ENCODE results near the gene PMM2.
"Not testable (repeated sequence)": the region's sequence is repeated elsewhere in the genome, so short reads cannot be mapped to it uniquely, and the experiment has no call there.

GRCh38 chr16:8748944-8749343 is 48.7 kb upstream of the PMM2 start:
- TF ChIP-seq SP1 (IDR thresholded peaks at IDR 0.05; ENCODE audit: low read depth); CTCF (IDR thresholded peaks at IDR 0.05 in 2 of 3, conservative IDR thresholded peaks at IDR 0.05 in 1 of 3; ENCODE audit: borderline replicate concordance in 1 of 3, insufficient read depth in 1 of 3, low read depth in 2 of 3, low read length in 2 of 3); REST (IDR thresholded peaks at IDR 0.05; ENCODE audit: low read depth); POLR2A (IDR thresholded peaks at IDR 0.05; ENCODE audit: borderline replicate concordance, extremely low read depth, insufficient read depth, insufficient read length); SIN3A (IDR thresholded peaks at IDR 0.05; ENCODE audit: low read depth); EZH2phosphoT487 (IDR thresholded peaks at IDR 0.05; ENCODE audit: borderline replicate concordance); YY1 (IDR thresholded peaks at IDR 0.05; ENCODE audit: extremely low read depth, insufficient replicate concordance, low read depth, low read length); ATF3 (IDR thresholded peaks at IDR 0.05); TCF7L2 (IDR thresholded peaks at IDR 0.05; ENCODE audit: borderline replicate concordance, extremely low read depth, insufficient read depth, insufficient read length); FOSL1 (IDR thresholded peaks at IDR 0.05; ENCODE audit: low read depth); POLR2AphosphoS5 (IDR thresholded peaks at IDR 0.05; ENCODE audit: low read depth, low read length); MAX (IDR thresholded peaks at IDR 0.05); RAD21 (IDR thresholded peaks at IDR 0.05; ENCODE audit: low read depth): not testable (repeated sequence)

Measured in HCT116 (cell line).